Hindlimb muscle (tissue), 1 donor: ENCODE measurements around the gene KRTAP10-8. TPM values are rescaled to one million over a fixed set of nuclear protein-coding genes. Genes with fewer than 3 reads are reported as not detected.
"Not testable (repeated sequence)": the region's sequence is repeated elsewhere in the genome, so short reads cannot be mapped to it uniquely, and the experiment has no call there.

Experiments
- DNase-seq: peaks from one replicate; pipeline ENCODE4 v3.0.0-alpha.2; 2013
- polyA plus RNA-seq: library from polyadenylated mRNA; unstranded; fragments of 120-200 nt; gene quantifications from one replicate; pipeline ENCODE4 v1.2.1, GENCODE V29; 2013; ENCODE audit not compliant: insufficient read length

KRTAP10-8 gene
- polyA plus RNA-seq, 1 donor: not detected

DNA sequence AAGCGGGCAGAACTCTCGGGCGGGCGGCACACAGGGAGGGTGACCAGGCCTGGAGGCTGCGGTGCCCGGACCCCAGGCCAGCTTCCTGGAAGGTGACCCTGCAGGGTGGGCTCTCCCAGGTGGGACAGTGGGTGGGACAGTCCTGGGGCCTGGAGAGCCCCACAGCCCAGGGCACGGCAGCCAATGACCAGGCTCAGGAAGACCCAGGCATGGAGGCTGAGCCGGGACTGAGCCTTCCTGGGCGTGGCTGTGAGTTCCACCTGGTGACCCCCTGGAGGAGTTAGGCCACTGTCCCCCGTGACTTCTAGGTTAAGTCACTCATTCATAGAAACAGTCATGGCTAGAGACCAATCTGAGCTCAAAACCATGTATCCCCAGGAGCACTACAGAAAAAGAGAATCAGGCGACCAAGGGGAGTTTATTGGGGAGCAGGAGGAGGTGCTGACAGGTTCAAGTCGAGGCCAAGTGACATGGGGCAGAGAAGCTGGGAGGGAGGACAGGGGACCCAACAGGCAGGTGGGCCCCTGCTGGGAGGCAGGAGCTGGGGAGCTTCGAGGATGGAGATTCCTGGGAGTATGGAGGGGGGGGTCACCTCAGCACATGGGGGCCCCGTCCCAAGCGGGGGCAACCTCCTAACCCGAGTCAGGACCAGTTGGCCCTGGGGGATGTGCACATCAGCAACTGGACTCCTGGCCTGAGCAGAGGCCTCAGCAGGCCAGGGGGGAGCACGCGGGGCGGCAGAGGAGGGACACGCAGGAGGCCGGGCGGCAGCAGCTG, 32.6 kb upstream of the KRTAP10-8 start:
- no peak for DNase-seq

DNA sequence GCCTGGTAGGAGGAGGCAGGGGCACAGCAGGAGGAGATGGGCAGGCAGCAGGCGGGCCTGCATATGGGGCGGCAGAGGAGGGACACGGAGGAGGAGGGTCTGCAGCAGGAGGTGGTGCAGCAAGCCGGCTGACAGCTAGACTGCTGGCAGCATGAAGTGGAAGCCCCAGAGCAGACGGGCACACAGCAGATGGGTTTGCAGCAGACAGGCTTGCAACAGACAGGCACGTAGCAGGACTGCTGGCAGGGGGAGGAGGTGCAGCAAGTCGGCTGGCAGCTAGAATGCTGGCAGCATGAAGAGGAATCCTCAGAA, 32.1 kb upstream of the KRTAP10-8 start:
- no peak for DNase-seq

DNA sequence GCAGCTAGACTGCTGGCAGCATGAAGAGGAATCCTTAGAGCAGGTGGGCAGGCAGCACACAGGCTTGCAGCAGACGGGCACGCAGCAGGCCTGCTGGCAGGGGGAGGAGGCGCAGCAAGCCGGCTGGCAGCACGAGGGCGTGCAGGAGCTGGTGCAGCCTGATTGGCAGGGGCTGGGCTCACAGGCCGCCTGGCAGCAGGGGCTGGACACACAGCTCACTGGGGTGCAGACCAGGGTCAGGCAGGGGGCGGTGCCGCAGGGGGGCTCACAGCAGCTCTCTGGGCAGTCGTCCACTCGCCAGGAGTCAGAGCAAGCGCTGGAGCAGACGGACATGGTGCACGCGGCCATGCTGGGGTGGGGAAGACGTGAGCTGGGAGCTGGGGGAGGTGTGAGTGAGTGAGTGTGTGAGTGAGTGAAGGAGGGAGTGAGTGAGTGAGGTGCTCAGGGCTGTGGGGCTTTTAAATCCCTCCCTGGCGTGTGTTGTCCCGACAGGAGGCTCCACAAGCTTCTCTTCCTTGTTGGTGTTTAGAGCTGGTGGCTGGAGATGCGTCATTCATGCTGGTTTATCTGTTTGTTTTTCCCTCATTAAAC, 31.6 kb upstream of the KRTAP10-8 start, which contains the start of gene KRTAP10-5:
KRTAP10-5 (minus strand) TSS at position 374 of the 591 bp plus-strand sequence; CDS start at position 348, 26 bp downstream.
- not testable (repeated sequence) for DNase-seq

DNA sequence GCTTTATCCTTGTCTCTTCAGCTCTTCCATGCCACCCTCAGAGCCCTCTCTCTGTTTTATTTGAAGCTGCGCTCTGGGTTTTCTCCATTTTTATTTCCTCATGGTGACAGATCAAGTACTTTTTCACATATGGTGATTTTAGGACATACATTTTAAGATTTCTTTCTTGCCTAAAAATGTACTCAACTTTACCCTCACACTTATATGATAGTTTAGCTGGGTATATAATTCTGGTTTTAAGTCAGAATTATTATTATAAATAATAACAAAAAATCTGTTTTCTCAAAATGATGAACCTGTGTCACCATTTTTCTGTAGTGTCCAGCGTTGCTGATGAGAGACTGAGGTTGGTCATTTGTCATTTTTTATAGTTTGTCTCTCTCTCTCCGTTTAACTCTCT, 30.7 kb upstream of the KRTAP10-8 start:
- DNase-seq: no peak

DNA sequence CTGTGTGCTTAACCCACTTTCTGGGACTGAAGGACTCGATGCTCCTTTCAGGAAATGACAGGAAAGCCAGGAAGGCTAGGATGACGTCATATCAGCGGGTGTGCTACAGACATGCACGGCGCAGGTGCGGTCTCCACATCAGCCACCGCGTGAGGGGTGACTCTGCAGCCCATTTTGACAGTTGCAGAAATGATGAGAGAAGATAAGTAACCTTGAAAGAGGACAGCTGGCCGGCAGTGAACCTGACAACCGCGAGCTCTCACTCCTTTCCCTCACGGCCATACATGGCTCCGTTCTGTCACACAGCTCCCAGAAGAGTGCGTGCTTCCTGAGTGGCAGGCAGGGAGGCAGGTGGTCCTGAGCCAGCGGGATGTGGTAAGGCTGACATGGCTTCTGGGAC, 29.8 kb upstream of the KRTAP10-8 start:
- DNase-seq: no peak

DNA sequence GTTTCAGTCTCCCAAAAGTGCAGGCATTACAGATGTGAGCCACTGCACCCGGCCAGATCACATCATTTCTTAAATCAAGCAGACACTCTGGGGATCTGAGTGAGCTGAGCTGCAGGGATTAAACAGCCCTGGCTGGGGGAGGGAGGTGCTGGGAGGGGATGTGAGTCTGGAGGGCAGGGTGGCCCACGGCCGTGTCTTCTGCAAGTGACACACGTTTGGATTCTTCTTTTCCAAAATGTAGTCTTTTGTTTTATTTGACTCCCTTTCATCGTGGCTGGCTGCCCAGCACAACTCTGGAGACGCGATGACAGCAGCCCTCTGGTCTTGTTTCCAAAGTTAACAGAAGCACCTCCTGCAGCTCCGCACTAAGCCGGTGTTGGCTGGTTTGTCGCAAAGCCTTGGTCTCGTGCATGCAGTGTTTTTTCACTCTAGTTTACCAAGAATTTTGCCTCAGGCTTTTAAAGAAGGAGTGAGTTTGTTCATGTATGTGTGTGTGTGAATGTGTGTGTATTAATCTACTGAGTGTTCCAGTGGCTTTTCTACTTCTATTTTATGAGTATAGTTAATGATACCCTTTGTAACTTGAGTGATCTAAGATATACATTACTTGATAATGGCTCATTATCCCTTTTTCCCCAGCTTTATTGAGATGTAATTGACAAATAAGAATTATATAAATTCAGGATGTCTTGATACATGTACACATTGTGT, 28.6 kb upstream of the KRTAP10-8 start:
- peak; percentile 11 for DNase-seq

DNA sequence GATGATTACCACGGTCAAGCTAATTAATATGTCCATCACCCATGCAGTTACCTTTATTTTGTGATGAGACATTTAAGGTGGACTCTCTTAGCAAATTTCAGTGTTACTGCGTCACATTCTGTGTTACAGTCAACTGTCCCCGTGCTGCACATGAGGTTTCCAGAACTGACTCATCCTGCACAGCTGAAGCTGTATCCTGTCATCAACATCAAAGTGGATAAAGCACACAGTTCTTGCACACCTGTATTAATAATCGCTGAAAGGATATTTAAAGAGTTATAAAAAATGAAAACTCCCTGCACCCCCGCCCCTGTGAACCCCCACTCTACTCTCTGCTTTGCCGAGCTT, 28.1 kb upstream of the KRTAP10-8 start:
- DNase-seq: no peak

DNA sequence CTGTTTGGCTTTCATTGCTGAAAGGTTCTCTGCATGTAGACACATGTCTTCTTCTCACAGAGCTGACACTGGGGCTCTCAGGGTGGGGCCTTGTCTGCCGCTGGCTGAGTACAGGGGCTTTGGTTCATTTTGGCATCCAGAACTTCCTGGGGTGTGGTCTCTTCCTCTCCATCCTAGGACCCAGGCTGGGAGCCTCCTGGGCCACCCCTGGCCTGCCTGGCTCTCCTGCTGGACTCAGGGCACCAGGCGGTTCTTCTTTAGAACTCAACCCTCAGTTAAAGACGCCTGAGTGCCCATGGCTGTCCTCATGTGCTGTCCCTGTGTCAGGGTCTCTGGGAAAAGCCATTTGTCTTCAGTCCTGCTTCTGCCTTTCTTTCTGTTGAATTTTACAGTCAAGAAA, 26.0 kb upstream of the KRTAP10-8 start:
- DNase-seq: no peak

DNA sequence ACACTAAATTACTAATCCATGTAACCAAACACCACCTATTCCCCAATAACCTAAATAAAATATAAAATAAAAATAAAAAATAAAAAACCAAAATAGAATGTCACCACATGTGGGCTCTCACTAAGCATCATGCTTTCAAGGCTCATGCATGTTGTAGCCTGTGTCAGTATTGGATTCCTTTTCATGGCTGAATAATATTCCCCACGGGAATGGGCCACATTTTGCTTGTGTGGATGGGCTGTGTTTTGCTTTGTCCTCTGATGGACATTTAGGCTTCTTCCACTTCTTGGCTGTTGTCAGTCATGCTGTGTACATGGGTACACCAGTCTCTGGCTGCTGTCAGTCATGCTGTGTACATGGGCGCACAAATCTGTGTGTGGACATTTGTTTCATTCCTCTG, 22.8 kb upstream of the KRTAP10-8 start:
- DNase-seq: no peak

DNA sequence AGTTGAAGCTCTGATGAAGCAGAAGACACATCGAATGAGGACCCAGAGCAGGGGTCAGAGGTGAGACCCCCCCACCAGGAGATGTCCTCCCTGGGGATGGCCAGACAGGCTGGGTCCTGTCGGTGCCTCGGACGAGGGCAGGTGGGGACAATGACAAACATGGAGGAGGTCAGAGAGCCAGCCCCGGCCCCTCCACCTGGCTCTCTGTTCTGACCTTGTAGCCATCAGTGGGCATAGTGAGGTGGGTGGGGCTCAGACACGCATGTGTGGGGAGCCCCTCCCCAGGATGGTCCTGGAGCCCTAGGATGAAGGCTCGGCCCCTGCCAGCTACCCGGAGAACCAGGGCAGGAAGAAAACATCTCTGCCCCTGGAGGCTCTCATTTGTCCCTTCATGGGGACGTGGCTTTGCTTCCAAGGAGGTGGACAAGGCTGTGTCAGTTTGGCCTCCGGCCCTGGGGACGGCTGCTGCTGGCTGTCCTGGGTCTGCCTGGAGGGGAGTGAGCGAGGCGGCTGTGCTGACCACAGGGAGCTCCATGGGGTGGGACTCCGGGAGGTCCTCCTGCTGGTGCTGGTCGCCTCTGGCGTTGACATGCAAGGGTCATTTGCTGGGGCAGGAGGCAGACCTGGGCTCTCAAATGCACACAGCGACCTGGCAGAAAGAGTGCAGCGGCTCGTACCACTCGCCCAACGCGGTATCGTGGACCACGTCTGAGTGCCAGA, 22.1 kb upstream of the KRTAP10-8 start:
- DNase-seq: no peak

DNA sequence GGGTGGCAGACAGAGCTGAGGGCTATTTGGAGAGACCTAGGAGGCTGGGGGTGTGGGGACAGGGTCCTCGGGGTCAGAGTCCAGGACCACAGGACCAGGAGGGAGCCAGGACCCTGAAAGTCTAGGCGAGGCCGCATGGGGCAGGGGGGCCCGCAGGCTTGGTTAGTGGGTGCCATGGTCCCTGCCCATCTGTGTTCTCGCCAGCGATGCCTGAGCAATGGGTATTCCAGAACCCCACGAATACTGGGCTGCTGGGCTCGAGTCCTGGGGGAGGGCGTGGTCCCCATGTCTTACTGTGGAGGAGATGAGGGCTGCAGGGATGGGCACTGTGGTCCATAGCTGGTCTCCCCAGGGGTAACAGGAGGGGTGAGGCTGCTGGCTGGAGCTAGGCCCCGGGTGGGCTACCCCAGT, 21.6 kb upstream of the KRTAP10-8 start:
- DNase-seq: no peak

DNA sequence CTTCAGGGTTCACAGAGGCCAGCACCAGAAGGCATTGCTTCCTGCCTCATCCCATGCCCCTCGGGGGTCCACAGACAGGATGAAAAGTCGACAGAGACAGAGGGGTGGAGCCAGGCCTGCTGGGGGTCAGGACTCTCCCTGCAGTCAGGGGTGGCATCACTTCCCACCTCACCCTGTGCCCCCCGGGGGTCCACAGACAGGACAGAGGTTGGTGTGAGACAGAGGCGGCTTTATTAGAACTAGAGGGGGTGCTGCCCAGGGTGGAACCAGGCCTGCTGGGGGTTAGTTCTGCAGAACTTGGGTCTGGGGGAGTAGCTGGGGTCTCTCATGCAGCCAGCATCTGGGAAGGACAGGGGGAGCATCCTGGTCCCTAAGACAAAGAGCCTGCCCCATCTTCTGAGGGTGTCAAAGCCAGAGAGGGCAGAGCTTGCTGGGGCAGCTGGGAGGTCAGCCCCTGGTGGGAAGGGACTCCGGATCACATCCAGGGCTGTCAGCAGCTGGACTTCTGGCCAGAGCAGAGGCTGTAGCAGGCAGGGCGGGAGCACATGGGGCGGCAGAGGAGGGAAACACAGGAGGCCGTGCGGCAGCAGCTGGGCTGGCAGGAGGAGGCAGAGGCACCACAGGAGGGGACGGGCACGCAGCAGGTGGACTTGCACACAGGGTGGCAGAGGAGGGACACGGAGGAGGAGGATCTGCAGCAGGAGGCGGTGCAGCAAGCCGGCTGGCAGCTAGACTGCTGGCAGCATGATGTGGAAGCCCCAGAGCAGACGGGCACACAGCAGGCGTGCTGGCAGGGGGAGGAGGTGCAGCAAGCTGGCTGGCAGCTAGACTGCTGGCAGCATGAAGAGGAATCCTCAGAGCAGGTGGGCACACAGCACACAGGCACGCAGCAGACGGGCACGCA, 20.7 kb upstream of the KRTAP10-8 start:
- DNase-seq: not testable (repeated sequence)

DNA sequence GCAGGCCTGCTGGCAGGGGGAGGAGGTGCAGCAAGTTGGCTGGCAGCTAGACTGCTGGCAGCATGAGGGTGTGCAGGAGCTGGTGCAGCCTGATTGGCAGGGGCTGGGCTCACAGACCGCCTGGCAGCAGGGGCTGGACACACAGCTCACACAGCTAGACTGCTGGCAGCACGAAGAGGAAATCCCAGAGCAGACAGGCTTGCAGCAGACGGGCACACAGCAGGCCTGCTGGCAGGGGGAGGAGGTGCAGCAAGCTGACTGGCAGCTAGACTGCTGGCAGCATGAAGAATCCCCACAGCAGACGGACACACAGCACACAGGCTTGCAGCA, 20.1 kb upstream of the KRTAP10-8 start:
- not testable (repeated sequence) for DNase-seq

DNA sequence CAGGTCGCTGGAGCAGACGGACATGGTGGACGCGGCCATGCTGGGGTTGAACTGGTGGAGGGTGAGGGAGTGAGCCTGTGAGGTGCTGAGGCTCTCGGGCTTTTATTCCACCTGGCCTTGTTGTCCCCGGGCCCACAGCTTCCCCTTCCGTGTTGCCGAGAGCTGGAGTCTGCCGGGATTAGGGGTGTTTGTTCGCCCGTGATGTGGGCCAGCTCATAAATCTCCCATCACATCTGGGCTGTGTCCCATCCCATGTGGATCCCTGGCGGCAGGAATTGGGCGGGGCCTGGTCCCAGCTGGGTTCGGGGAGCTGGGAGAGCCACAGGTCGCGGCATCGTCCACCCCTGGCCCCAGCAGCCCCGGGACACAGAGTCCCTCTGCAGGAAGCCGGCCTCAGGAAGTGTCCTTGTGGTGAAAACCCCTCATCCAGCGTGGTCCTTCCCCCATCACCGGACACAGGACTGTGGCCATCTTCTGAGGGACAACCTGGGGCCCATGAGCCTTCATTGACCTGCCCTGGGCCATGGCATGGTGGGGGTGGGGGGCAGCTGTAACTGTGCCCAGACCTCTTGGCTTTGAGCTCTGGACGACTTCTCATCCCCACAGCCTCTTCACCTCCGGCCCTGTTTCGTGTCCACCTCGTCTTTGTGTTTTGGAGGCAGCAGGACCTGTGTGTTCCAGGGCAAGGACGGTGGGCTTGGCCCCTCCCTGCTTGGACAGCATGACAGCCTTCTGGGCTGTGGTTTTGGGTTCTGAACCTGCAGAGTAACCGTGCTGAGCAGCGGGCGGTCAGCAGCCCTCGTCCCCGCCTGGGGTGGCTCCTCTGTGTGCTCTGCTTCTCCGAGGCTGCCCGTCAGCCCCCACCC, 19.2 kb upstream of the KRTAP10-8 start, which contains the start of gene KRTAP10-6:
KRTAP10-6 (minus strand) TSS at position 60 of the 866 bp plus-strand sequence; CDS start at position 39, 21 bp downstream.
- DNase-seq: no peak

DNA sequence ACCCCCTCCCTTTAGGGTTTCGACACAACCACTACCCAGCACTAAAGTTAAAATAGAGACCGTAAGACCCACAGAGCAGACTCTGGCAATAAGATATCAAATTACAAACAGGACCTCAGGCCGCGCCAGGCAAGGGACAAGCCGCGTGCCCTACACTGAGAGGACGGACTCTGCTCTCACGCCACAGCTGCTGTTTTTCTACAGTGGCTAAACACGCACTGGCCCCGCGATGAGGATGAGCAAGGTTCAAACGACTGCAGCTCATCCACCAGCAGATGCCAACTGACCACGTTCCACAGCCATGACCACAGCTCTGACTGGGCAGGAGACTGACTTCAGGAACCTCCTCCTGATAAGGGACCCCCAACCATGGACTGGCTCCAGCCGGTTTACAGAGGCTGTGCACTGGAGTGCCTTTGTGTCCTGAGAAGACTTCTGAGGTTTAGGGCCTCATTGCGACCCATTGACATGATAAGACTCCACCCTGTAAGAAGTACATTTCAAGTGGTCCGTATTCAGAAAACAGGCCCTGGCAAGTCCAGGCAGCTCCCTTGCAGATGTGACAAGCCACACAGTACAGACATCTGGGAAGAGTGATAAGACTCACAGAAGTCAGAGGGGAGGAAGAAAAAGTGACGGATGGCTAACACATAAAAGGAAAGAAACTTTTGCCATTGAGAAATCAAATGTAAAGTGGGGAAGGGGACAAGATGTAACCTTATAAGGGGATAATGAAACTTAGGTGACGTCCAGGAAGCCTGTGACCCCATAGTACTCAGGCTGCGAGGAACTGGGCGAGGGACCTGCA, 18.1 kb upstream of the KRTAP10-8 start:
- no peak for DNase-seq

DNA sequence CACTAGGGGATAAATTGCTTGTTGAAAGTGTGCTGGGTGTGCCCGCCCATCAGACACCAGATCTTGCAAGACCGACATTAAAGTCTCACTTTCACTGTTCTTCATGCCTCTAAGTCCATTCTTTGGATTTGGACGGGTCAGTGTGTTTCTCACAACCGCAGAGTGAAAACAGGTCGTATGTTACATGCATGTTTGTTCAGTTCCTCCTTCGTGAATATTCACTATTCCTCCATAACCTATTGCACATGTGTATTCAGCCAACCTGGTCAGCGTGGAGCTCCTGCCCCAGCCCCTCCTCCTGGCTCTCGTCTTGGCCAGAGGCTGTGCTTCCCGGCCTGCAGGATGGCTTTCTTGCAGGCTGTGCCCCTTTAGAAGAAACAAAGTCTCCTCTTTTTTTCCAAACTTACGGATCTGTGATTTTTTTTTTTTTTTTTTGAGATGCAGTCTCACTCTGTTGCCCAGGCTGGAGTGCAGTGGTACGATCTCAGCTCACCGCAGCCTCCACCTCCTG, 17.4 kb upstream of the KRTAP10-8 start:
- no peak for DNase-seq

DNA sequence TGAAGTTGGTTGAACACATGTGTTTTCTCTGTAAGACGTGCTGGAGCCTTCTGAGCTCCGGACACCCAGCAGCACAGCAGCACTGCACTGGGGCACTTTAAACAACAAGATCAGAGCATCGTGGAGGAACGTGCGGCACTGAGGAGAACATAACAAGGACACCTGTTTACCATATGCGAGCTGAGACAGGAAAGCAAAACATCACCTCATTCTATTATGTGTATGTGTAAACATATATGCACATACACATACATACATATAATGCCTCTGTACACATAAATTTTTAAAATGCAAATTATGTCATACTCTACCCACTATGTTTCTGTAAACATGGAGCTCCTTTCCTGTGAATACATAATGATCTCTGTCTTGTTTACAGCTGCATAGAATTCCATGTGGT, 16.4 kb upstream of the KRTAP10-8 start:
- DNase-seq: no peak

DNA sequence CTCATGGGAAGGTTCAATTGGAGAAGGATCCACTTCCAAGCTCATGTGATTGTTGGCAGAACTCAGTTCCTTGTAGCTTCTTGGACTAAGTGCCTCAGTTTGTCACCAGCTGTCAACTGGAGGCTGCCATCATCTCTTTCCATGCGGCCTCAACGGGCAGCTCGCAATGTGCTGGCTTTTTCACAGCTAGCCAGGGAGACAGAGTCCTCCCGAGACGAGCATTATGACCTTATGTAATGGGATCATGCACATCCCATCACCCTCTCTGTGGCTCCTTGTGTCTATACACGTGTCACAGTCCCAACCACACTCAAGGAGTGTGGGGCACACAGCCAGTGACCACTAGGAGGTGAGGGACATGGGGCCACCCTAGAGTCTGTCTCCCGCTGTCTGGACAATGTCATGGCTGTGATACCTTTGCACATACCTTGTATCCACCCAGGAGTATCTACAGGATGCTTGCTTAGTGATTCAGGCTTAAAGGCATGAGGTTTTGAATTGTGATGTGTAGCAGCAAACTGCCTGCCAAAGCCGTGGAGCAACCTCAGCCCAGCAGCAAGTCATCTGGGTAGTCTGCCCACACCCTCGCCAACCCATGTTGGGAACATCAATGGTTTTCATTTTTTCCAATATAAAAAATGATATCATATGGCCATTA, 15.7 kb upstream of the KRTAP10-8 start:
- no peak for DNase-seq

DNA sequence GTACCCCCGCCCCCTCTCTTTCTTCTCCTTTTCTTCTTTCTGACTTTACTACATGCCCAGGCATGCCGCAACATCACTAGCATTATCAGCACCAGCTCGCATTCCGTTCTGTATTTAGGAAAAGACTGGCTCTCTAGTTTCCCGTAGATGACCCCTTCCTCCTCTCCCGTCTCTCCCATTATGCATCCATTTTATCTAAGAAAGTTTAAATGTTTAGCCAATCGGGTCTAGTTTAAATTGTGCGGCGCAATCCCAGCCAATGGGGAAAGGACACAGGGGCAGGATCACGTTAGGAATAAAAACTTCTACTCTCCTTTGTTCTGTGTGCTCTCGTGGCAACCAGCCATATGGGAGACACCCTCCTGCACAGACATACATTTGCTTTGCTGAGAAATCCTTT, 13.8 kb upstream of the KRTAP10-8 start:
- no peak for DNase-seq
